Measurements from ENCODE around the gene TMEM164.
"Not testable (repeated sequence)": the region's sequence is repeated elsewhere in the genome, so short reads cannot be mapped to it uniquely, and the experiment has no call there.

The TMEM164 gene

GRCh38 chrX:110132450-110133114 lies 129.7 kb downstream of the TMEM164 start:
- DNase-seq (ENCODE audit: low read depth): no peak

- DNase-seq (ENCODE audit: low read depth): no peak
Observed at GRCh38 chrX:110133735-110134370, 130.9 kb downstream of the TMEM164 start.

- no peak for DNase-seq (ENCODE audit: low read depth)
Observed at GRCh38 chrX:110135618-110136017, 132.7 kb downstream of the TMEM164 start.

DNA sequence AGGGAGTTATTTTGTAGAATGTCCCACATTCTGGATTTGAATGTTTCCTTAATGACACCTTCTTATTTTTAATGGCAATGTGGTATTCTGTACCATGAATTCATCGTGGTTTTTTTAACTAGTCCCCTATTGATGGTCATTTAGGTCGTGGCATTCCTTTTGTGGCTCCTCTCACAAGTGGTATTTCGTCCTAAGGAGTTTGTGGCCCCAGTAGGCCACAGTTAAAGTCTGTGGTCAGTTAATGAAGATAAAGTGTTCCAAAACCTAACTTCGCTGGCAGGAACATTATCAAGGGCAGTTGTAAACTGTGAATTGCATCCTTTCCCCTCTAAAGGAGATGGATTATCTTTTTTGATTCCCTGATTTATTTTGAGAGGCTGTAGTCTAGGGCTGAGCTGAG lies 133.2 kb downstream of the TMEM164 start:
- no peak for DNase-seq (ENCODE audit: low read depth)

DNA sequence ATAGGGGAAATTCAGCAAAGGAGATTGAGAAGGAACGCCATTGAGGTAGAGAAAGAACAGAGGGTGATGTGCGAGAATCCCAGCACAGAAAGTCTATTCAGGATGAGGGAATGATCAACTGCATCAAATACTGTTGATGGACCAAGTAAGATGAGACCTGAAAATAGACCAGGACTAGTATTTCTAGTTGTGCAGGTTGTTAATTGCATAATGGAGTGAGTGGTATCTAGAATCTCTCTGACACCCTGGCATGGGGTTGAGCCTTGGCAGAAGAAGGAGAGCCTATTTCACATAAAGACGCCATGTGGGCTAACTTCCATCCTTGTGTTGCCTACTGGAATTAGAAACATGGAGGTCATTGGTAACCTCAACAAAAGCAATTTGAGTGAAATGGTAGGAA lies 135.6 kb downstream of the TMEM164 start:
- DNase-seq (ENCODE audit: low read depth): no peak

DNA sequence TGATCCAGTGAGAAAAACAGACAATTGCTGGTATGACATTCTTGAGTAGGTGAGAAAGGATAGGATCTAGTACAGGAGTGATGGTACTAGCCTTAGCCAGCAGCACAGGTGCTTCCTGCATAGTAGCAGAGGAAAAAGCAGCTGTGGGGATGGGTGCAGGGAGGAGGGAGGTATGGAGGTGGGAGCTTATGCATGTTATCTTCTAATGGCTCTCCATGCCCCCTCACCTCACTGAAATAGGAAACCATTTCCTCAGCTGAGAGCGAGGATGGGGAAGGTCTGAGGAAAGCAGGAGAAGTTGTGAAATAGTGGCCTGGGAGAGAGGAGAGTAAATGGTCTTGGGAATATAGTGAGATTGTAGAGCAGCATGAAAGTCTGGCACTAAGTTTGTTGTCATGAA lies 136.3 kb downstream of the TMEM164 start:
- DNase-seq (ENCODE audit: low read depth): no peak

- no peak for DNase-seq (ENCODE audit: low read depth)
Observed at GRCh38 chrX:110142096-110142495, 139.2 kb downstream of the TMEM164 start.

- no peak for DNase-seq (ENCODE audit: low read depth)
Observed at GRCh38 chrX:110143454-110144210, 140.7 kb downstream of the TMEM164 start.

DNA sequence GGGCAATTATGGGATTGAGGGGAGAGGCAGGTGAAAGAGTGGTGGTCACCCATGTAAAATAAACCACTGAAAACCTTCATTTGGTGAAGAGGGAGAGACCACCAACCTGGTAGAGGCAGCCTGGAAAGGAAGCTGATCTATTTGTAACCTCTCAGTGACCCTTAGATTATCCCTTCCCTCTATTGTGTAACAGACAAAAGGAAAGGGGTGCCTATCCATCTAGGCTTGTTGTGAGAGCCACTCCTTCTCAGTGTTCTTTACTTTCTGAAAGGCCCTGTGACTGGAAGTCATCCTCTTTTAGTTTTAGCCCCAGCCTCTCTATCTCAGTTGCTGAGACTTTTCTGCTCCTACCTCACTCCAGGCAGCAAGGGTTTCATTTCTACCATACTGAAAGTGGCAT lies 142.4 kb downstream of the TMEM164 start:
- no peak for DNase-seq (ENCODE audit: low read depth)

GRCh38 chrX:110145854-110146253 lies 142.9 kb downstream of the TMEM164 start:
- no peak for DNase-seq (ENCODE audit: low read depth)

DNA sequence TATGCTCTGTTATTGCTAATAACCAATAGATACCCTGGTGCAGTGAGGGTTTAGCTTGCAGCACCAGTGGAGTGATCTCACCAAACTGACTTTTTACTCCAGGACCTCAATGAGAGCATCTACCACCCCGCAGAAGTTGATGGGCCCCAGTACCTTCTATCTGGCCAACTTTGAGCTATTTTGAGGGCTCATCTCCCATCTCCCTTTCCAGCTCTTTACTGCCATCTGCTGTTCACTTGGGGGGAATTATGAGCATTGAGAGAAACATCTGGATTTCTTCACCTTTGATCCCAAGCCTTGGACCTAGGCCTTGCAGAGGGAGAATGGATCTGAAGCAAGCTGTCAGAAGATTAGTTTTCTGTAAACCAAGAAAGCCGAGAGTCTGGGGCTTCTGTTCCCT lies 143.6 kb downstream of the TMEM164 start:
- DNase-seq (ENCODE audit: low read depth): no peak

DNA sequence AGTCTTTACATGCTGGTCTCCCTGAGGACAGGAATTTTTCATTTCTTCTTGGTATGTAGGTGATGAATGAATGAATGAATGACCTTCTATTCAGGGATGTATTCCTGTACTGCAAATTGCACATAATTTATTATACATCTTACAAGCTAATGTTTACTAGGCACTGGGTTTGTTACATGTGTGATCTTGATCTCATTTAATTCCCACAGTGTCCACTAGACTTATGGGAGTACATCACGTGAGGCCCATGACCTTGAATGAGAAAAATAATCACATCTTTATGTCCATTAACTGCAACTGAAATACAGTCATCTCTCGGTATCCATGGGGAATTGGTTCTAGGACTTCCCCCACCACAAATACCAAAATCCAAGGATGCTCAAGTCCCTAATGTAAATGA lies 150.3 kb downstream of the TMEM164 start:
- no peak for DNase-seq (ENCODE audit: low read depth)

DNA sequence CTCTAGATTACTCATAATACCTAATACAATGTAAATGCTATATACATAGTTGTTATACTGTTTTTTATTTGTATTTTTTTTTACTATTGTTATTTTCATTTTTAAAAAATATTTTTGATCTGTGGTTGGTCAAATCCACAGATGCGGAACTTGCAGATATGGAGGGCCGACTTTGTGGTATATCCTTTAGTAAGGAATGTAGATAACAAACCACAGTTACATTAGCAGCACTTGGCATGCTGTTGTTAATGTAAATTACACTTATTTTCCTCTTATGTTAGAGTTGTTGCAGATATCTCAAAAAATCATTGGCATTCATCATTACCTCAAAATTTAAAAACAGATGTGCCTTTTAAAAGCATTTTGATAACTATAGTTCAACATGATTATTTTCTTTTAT lies 151.0 kb downstream of the TMEM164 start:
- no peak for DNase-seq (ENCODE audit: low read depth)

- not testable (repeated sequence) for DNase-seq (ENCODE audit: low read depth)
Observed at GRCh38 chrX:110154328-110154727, 151.4 kb downstream of the TMEM164 start.

- no peak for DNase-seq (ENCODE audit: low read depth)
Observed at GRCh38 chrX:110155759-110156158, 152.8 kb downstream of the TMEM164 start.

DNA sequence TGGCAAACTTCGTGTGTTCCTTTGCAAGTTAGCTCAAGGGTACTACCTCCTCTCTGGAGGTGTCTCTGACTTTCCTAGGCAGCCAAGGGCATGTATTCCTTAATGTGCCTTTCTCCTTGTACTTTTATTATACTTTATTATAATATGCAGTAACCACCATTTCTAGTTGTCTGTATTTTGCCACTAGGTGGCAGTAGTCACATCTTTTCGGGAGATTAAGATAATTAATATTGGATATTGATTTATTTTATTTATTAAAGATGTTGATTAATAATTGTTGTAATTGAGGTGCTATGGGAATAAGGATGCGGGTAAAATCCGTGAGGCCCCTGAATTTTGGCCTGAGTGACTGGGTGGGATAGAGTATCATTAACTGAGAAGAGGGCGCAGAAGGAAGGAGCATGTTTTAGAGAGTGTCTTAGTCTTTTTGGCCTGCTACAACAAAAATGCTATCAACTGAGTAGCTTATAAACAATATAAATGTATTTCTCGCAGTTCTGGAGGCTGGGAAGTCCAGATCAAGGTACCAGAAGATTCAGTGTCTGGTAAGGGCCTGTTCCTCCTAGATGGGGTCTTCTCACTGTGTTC lies 153.3 kb downstream of the TMEM164 start:
- no peak for DNase-seq (ENCODE audit: low read depth)

DNA sequence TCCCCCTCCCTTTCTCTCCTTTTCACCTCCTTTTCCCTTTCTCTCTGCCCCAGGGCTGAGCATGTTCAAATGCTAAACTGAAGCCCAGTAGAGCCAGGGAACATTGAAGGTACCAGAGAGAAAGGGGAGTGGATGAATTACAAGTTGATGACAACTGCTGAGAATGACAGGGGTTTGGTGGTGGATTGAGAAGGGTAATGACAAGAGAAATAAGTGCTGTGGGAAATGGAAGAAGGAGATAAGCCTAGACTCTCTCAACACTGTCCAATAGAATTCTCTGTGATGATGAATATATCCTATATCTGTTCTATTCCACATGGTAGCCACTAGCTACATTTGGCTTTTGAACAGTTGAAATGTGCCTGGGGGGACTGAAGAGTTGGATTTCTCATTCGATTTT lies 154.5 kb downstream of the TMEM164 start:
- no peak for DNase-seq (ENCODE audit: low read depth)

DNA sequence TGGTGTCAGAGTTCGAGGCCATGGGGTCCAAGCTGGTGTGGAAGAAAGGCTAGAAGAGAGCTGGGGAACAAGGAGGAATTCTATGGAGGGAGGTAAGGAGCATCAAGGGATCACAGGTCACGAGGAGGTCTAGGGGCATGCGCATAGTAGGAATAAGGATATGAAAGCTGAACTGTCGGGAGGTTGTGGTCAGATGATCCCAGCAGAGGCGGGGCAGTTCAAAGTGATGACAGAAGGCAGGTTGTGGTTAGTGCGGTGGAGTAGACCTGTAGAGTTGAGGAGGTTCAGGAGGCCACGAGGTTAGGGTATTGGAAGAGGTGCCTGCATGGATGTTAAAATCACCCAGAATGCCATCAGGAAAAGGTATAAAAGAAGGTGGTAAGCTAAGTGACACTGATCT lies 156.3 kb downstream of the TMEM164 start:
- no peak for DNase-seq (ENCODE audit: low read depth)

DNA sequence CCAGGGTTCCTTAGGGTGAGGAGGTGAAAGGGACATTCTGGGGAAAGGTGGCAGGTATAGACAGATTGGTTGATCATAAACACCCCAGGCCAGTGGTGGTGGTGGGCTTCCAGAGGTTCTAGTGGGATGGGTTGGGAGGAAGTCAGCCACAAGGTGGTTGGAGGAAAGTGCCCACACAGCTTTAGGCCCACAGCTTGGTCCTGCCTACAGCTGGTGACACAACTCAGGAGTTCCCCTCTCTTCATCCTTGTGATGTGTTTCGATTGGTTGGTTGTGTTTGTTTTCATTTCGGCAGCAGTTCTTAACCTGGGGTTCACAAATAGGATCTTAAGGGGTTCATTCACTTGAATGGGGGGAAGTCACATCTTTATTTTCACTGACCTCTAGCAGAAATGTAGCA lies 157.0 kb downstream of the TMEM164 start:
- DNase-seq (ENCODE audit: low read depth): no peak

GRCh38 chrX:110161361-110161686 lies 158.4 kb downstream of the TMEM164 start:
- no peak for DNase-seq (ENCODE audit: low read depth)

- no peak for DNase-seq (ENCODE audit: low read depth)
Observed at GRCh38 chrX:110162131-110162530, 159.2 kb downstream of the TMEM164 start.

- no peak for DNase-seq (ENCODE audit: low read depth)
Observed at GRCh38 chrX:110162867-110163266, 160.0 kb downstream of the TMEM164 start.

DNA sequence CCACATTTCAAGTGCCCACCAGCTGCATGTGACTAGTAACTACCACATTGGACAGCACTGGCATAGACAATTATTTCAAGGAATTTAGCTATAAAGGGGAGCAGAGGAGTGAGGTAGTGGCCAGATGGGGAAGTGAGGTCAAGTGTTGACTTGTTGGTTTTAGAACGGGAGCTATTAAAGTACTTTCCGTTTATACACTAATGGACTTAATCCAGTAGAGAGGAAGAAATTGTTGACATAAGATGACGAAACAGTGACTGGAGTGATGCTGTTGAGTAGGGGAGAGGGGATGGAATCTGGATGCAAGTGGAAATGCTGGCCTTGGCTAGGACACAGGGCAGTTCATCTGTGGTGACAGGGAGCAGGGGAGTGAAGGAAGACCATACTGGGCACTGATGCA lies 160.6 kb downstream of the TMEM164 start:
- DNase-seq (ENCODE audit: low read depth): no peak
